GM18861 (cell line): ENCODE measurements around the gene PRKAB1.

Experiments used
- ATAC-seq: cut with Tn5 transposase; IDR thresholded peaks from one replicate; pipeline ENCODE4 v1.9.1; 2021; ENCODE audit not compliant: unreplicated experiment

The PRKAB1 gene

GRCh38 chr12:119710965-119711551 lies 43.1 kb downstream of the PRKAB1 start:
- no peak for ATAC-seq

- no peak for ATAC-seq
Observed at GRCh38 chr12:119711693-119712092, 43.8 kb downstream of the PRKAB1 start.

GRCh38 chr12:119712721-119713120 lies 44.8 kb downstream of the PRKAB1 start:
- no peak for ATAC-seq

GRCh38 chr12:119713551-119714031 lies 45.7 kb downstream of the PRKAB1 start:
- no peak for ATAC-seq

- ATAC-seq, result no peak
Observed at GRCh38 chr12:119714614-119715267, 46.8 kb downstream of the PRKAB1 start.

GRCh38 chr12:119715268-119715620 lies 47.3 kb downstream of the PRKAB1 start:
- no peak for ATAC-seq

- ATAC-seq, result no peak
Observed at GRCh38 chr12:119718141-119718540, 50.2 kb downstream of the PRKAB1 start.

- no peak for ATAC-seq
Observed at GRCh38 chr12:119720349-119720748, 52.4 kb downstream of the PRKAB1 start.

- ATAC-seq, result no peak
Observed at GRCh38 chr12:119721306-119721705, 53.4 kb downstream of the PRKAB1 start.

- ATAC-seq, result no peak
Observed at GRCh38 chr12:119725523-119725922, 57.6 kb downstream of the PRKAB1 start.

- ATAC-seq, result no peak
Observed at GRCh38 chr12:119727600-119728443, 59.9 kb downstream of the PRKAB1 start.

GRCh38 chr12:119728444-119728745 lies 60.5 kb downstream of the PRKAB1 start:
- ATAC-seq, result no peak

GRCh38 chr12:119729871-119730270 lies 61.9 kb downstream of the PRKAB1 start:
- no peak for ATAC-seq

GRCh38 chr12:119730381-119730780 lies 62.4 kb downstream of the PRKAB1 start:
- no peak for ATAC-seq
